H9 (cell line): Measurements from ENCODE around the gene NPM3. TPM values are rescaled to one million over a fixed set of nuclear protein-coding genes. Genes with fewer than 3 reads are reported as not detected.

ENCODE experiments used
- DNase-seq: peaks from one replicate; pipeline ENCODE4 v3.0.0-alpha.2; 2017
- H2AFZ ChIP-seq: one replicate; pipeline ENCODE4 v1.6.1; 2013; ENCODE audit warnings: mild to moderate bottlenecking, low read length, control low read depth, moderate library complexity
- H2AK5ac ChIP-seq: 2 replicates; pipeline ENCODE4 v1.6.1; 2013; ENCODE audit warnings: low read length, control low read depth, mixed read lengths; ENCODE audit not compliant: insufficient read length
- H2BK120ac ChIP-seq: one replicate; pipeline ENCODE4 v1.6.1; 2013; ENCODE audit warnings: low read depth, mild to moderate bottlenecking, low read length, control low read depth, inconsistent platforms; ENCODE audit not compliant: poor library complexity, severe bottlenecking
- H2BK12ac ChIP-seq: 2 replicates; pipeline ENCODE4 v1.6.1; 2013; ENCODE audit warnings: low read length, control low read depth, mixed read lengths, low read depth; ENCODE audit not compliant: insufficient read length
- H2BK15ac ChIP-seq: 2 replicates; pipeline ENCODE4 v1.6.1; 2013; ENCODE audit warnings: low read depth, low read length, control low read depth
- H2BK20ac ChIP-seq: one replicate; pipeline ENCODE4 v1.6.1; 2013; ENCODE audit warnings: low read depth, mild to moderate bottlenecking, low read length, control low read depth, inconsistent platforms; ENCODE audit not compliant: poor library complexity, severe bottlenecking
- H2BK5ac ChIP-seq: 2 replicates; pipeline ENCODE4 v1.6.1; 2013; ENCODE audit warnings: low read length, control low read depth, mixed read lengths; ENCODE audit not compliant: insufficient read length
- H3K14ac ChIP-seq: 2 replicates; pipeline ENCODE4 v1.6.1; 2013; ENCODE audit warnings: low read length, control low read depth; ENCODE audit not compliant: insufficient read depth
- H3K18ac ChIP-seq: 2 replicates; pipeline ENCODE4 v1.6.1; 2013; ENCODE audit warnings: low read depth, mild to moderate bottlenecking, mixed read lengths, low read length, control low read depth; ENCODE audit not compliant: insufficient read length
- H3K23ac ChIP-seq: 2 replicates; pipeline ENCODE4 v1.6.1; 2013; ENCODE audit warnings: low read length, control low read depth, mixed read lengths, low read depth; ENCODE audit not compliant: insufficient read length
- H3K23me2 ChIP-seq: 2 replicates; pipeline ENCODE4 v1.6.1; 2013; ENCODE audit warnings: low read depth, mild to moderate bottlenecking, mixed read lengths, low read length, control low read depth; ENCODE audit not compliant: insufficient read length, poor library complexity, severe bottlenecking
- H3K27ac ChIP-seq: 2 replicates; pipeline ENCODE4 v1.5.1; 2013; ENCODE audit warnings: low read length, control low read depth, mixed read lengths, low read depth; ENCODE audit not compliant: insufficient read length
- H3K27me3 ChIP-seq: 2 replicates; pipeline ENCODE4 v1.6.1; 2013; ENCODE audit warnings: low read length, control low read depth, inconsistent platforms; ENCODE audit not compliant: insufficient read depth
- H3K4ac ChIP-seq: 2 replicates; pipeline ENCODE4 v1.6.1; 2013; ENCODE audit warnings: low read depth, mild to moderate bottlenecking, control low read depth, inconsistent platforms, low read length, moderate library complexity
- H3K4me1 ChIP-seq: 2 replicates; pipeline ENCODE4 v1.6.1; 2013; ENCODE audit warnings: low read length, control low read depth, inconsistent platforms; ENCODE audit not compliant: insufficient read depth
- H3K4me2 ChIP-seq: 2 replicates; pipeline ENCODE4 v1.6.1; 2013; ENCODE audit warnings: low read length, control low read depth, mixed read lengths; ENCODE audit not compliant: insufficient read length, insufficient read depth
- H3K56ac ChIP-seq: 2 replicates; pipeline ENCODE4 v1.6.1; 2013; ENCODE audit warnings: low read depth, mild to moderate bottlenecking, mixed read lengths, low read length, control low read depth; ENCODE audit not compliant: insufficient read length
- H3K79me1 ChIP-seq: 2 replicates; pipeline ENCODE4 v1.6.1; 2013; ENCODE audit warnings: low read depth, mild to moderate bottlenecking, moderate library complexity, low read length, control low read depth, inconsistent platforms; ENCODE audit not compliant: insufficient read depth, poor library complexity, severe bottlenecking
- H3K79me2 ChIP-seq: 2 replicates; pipeline ENCODE4 v1.6.1; 2013; ENCODE audit warnings: low read length, control low read depth, inconsistent platforms; ENCODE audit not compliant: insufficient read depth
- H3K9ac ChIP-seq: 2 replicates; pipeline ENCODE4 v1.6.1; 2013; ENCODE audit warnings: low read length, control low read depth, mixed read lengths; ENCODE audit not compliant: insufficient read length; ENCODE audit errors: extremely low read depth
- H3K9me3 ChIP-seq: one replicate; pipeline ENCODE4 v1.6.1; 2013; ENCODE audit warnings: low read depth, low read length, inconsistent platforms; ENCODE audit not compliant: control insufficient read depth
- H3T11ph ChIP-seq: one replicate; pipeline ENCODE4 v1.6.1; 2013; ENCODE audit warnings: mild to moderate bottlenecking, low read length, control low read depth, inconsistent platforms
- H4K20me1 ChIP-seq: one replicate; pipeline ENCODE4 v1.6.1; 2013; ENCODE audit not compliant: control insufficient read depth, insufficient read length, insufficient read depth
- H4K5ac ChIP-seq: 2 replicates; pipeline ENCODE4 v1.6.1; 2013; ENCODE audit warnings: low read depth, mild to moderate bottlenecking, mixed read lengths, low read length, control low read depth; ENCODE audit not compliant: insufficient read length
- H4K8ac ChIP-seq: replicated peaks from 2 replicates; pipeline ENCODE4 v1.6.1; 2013; ENCODE audit warnings: low read length, control low read depth, mixed read lengths, low read depth; ENCODE audit not compliant: insufficient read length
- H4K91ac ChIP-seq: 2 replicates; pipeline ENCODE4 v1.6.1; 2013; ENCODE audit warnings: low read depth, mild to moderate bottlenecking, moderate library complexity, mixed read lengths, low read length, control low read depth; ENCODE audit not compliant: insufficient read length
- H3K27ac Mint-ChIP-seq, 3 experiments: 2 replicates in 2 of 3; 3 replicates in 1 of 3; pipeline ENCODE4 v1.8.0; 2020 to 2021; ENCODE audit warnings: mixed read lengths in 3 of 3, mild to moderate bottlenecking in 1 of 3, moderate library complexity in 1 of 3
- H3K27me3 Mint-ChIP-seq: 2 replicates; pipeline ENCODE4 v1.8.0; 2021; ENCODE audit warnings: low read depth, mild to moderate bottlenecking, moderate library complexity, mixed read lengths
- H3K36me3 Mint-ChIP-seq, 3 experiments: 2 replicates in 2 of 3; 3 replicates in 1 of 3; pipeline ENCODE4 v1.8.0; 2020 to 2021; ENCODE audit warnings: low read depth in 3 of 3, mixed read lengths in 3 of 3; ENCODE audit not compliant: insufficient read depth in 1 of 3
- H3K4me1 Mint-ChIP-seq, 2 experiments: 2 replicates each; pipeline ENCODE4 v1.8.0; 2020; ENCODE audit warnings: mixed read lengths in 2 of 2
- H3K4me3 Mint-ChIP-seq, 2 experiments: 2 replicates in 1 of 2; 3 replicates in 1 of 2; pipeline ENCODE4 v1.8.0; 2020 to 2021; ENCODE audit warnings: mild to moderate bottlenecking in 2 of 2, mixed read lengths in 2 of 2, moderate library complexity in 1 of 2
- H3K9me3 Mint-ChIP-seq, 2 experiments: 2 replicates in 1 of 2; 3 replicates in 1 of 2; pipeline ENCODE4 v1.8.0; 2020; ENCODE audit warnings: mild to moderate bottlenecking in 2 of 2, mixed read lengths in 2 of 2, moderate library complexity in 1 of 2
- CTCF ChIP-seq: fragments of 200-600 bp; sonication (generic); conservative IDR thresholded peaks from 3 replicates; pipeline ENCODE4 v1.8.0; 2021; ENCODE audit warnings: antibody characterized with exemption, mild to moderate bottlenecking
- WGBS: extraction: QIAGEN DNeasy Blood & Tissue Kit; methylation state at CpG from one replicate; pipeline ENCODE4 v1.1.7; 2013; ENCODE audit warnings: missing lambda C conversion rate, low lambda C conversion rate, mixed read lengths; ENCODE audit not compliant: insufficient read length; ENCODE audit errors: extremely low coverage; 5-methylcytosine and 5-hydroxymethylcytosine counted together
- total RNA-seq: library from RNA; stranded (reverse); gene quantifications from 2 replicates; pipeline ENCODE4 v1.2.1, GENCODE V29; 2021

The NPM3 gene
- total RNA-seq, 1 experiment from 2014 or later = 133 TPM

GRCh38 chr10:101766306-101766705, 16.9 kb downstream of the NPM3 start:
- no peak overlapping the region for H3K27ac Mint-ChIP-seq
- Histone ChIP-seq H4K5ac (no peak overlapping the region), H2BK20ac (no peak overlapping the region), H3K56ac (no peak overlapping the region), H4K8ac (no peak overlapping the region), H2BK15ac (no peak overlapping the region), H3K79me2 (no peaks in the 10 kb centered on the region), H3K18ac (no peak overlapping the region), H3K27ac (no peak overlapping the region), H3K23me2 (no peaks in the 10 kb centered on the region), H2BK5ac (no peak overlapping the region), H4K20me1 (no peaks in the 10 kb centered on the region), H4K91ac (no peak overlapping the region), H2BK12ac (no peak overlapping the region), H3K23ac (no peak overlapping the region), H3K79me1 (no peaks in the 10 kb centered on the region), H3K4me1 (no peaks in the 10 kb centered on the region), H3K9me3 (no peaks in the 10 kb centered on the region), H3K9ac (no peak overlapping the region), H2AK5ac (no peak overlapping the region), H3K4me2 (no peak overlapping the region), H3K14ac (no peak overlapping the region), H3K27me3 (no peaks in the 10 kb centered on the region; the same call in 1 of the 2 replicates), H3K4ac (no peak overlapping the region), H2BK120ac (no peak overlapping the region), H3T11ph (no peak overlapping the region), H2AFZ (no peak overlapping the region)
- TF ChIP-seq CTCF = no peak
- peaks cover 4 to 17% of the 10 kb centered on the region in 2 experiments for H3K4me1 Mint-ChIP-seq
- peaks cover 0 to 3% (median 0%) of the 10 kb centered on the region in 3 experiments; a peak in 3 of 7 replicates for H3K36me3 Mint-ChIP-seq
- H3K9me3 Mint-ChIP-seq = no peaks in the 10 kb centered on the region
- peaks cover 15% of the 10 kb centered on the region for H3K27me3 Mint-ChIP-seq
- no CpG with 5 or more reads among the region's 6 CpGs for WGBS
- H3K4me3 Mint-ChIP-seq = no peak overlapping the region
- DNase-seq = no peak
